NCI-H2227 (cell line): ENCODE measurements around the gene MEST.
"Not testable (repeated sequence)": the region's sequence is repeated elsewhere in the genome, so short reads cannot be mapped to it uniquely, and the experiment has no call there.

Experiments
- DNase-seq: peaks from one replicate; lab custom pipeline; 2025; ENCODE audit not compliant: unreplicated experiment; lab: John Stamatoyannopoulos, UW

MEST gene

GRCh38 chr7:130491841-130492522 is at the start of gene MEST:
Gene MEST, plus strand, starts transcription at chr7:130492085. Its CDS starts 229 bp downstream, at chr7:130492314.
- DNase-seq = peak; percentile 75

GRCh38 chr7:130442601-130443000 is 49.3 kb upstream of the MEST start:
- DNase-seq = peak; percentile 17

DNA sequence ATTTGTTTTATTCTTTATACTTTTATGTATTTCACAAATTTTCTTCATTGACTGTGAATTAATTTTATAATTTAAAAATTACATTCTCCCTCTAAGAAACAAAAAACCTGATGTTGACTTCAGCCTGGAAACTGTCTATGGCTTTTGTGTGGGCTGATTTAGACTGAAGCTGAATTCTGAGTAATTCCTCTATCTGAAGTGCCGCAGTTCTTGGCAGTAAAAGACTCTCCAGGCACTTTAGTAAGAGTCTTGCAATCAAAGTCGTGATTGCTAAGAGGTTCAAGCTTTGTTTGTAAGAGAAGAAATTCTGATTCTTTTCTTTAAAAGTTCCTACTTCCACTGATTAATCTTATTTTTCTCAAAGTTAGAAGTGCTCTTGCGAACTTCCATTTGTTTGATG is 47.7 kb upstream of the MEST start:
- DNase-seq = no peak

GRCh38 chr7:130444751-130445407 is 47.0 kb upstream of the MEST start:
- DNase-seq = no peak

GRCh38 chr7:130446259-130446658 is 45.6 kb upstream of the MEST start:
- no peak for DNase-seq

DNA sequence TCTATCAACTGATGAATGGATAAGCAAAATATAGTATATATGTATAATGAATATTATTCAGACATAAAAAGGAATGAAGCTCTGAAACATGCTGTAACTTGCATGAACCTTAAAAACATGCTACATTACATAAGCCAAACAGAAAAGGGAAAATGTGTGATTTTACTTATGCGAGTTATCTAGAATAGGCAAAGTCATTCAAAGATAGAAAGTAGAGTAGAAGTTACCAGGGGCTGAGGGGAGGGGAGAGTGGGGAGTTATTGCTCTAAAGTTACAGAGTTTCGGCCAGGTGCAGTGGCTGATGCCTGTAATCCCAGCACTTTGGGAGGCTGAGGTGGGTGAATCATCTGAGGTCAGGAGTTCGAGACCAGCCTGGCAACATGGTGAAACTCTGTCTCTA is 40.5 kb upstream of the MEST start:
- DNase-seq = not testable (repeated sequence)

GRCh38 chr7:130452951-130453350 is 38.9 kb upstream of the MEST start:
- no peak for DNase-seq

GRCh38 chr7:130454959-130455358 is 36.9 kb upstream of the MEST start:
- DNase-seq = no peak

GRCh38 chr7:130458257-130458656 is 33.6 kb upstream of the MEST start:
- DNase-seq = no peak

GRCh38 chr7:130461272-130461671 is 30.6 kb upstream of the MEST start:
- no peak for DNase-seq

GRCh38 chr7:130463553-130464434 is 28.1 kb upstream of the MEST start:
- no peak for DNase-seq

GRCh38 chr7:130468612-130469011 is 23.3 kb upstream of the MEST start:
- no peak for DNase-seq

- no peak for DNase-seq
Measured at GRCh38 chr7:130471974-130472373, 19.9 kb upstream of the MEST start.

GRCh38 chr7:130473289-130473688 is 18.6 kb upstream of the MEST start:
- DNase-seq = no peak

DNA sequence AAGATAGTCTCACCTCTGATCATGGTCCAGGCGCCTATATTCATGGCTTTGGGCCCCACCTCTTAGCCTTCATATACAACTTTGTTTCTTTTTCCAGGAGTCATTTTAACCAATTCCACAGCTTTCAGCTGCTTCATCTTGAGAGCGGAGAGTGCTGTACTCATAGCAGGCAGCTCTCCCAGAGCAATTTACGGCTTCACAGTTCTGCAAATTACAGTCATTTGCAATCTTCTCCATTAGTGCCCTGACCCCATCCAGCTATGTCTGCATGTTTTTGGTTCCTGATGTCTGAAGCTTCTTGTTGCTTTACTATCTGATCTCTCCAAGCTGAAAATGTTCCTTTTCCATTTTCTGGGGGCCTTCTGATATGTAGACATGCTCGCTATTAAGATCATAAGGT is 18.0 kb upstream of the MEST start:
- DNase-seq = peak; percentile 97

- peak; percentile 80 for DNase-seq
Measured at GRCh38 chr7:130475776-130476175, 16.1 kb upstream of the MEST start.

GRCh38 chr7:130476297-130477150 is 15.4 kb upstream of the MEST start:
- peak; percentile 80 for DNase-seq

GRCh38 chr7:130478991-130479390 is 12.9 kb upstream of the MEST start:
- DNase-seq = no peak

GRCh38 chr7:130479716-130480400 is 12.0 kb upstream of the MEST start:
- no peak for DNase-seq

GRCh38 chr7:130481898-130482297 is 10.0 kb upstream of the MEST start:
- no peak for DNase-seq
